Measurements from ENCODE around the gene AQP7. TPM values are rescaled to one million over a fixed set of nuclear protein-coding genes. Genes with fewer than 3 reads are reported as not detected.
A peak's percentile ranks its signal among the peaks of the same experiment; 100 is the strongest.
"Not testable (repeated sequence)": the region's sequence is repeated elsewhere in the genome, so short reads cannot be mapped to it uniquely, and the experiment has no call there.

Gene AQP7
- polyA plus RNA-seq: not detected

DNA sequence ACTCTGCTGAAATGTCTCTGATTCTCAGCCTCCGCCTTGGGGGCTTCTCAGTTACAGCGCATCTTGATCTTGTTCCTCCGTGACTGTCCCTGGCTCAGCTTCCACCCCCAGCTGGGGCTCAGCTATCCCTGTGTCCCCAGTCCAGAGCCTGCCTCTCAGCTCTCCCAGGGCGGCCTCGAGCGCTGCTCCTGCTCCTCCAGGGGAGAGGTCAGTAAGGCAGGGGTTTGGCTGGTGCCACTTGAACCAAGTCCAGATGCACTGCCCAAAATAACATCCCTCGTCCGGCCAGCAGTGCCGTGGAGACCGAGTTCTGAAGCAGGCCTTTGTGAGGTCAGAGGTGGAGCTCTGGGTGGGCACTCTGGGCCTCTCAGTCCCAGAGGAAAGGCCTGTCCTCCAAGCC is at the start of gene AQP7:
TSS of gene AQP7 (minus strand) at position 198 of the 400 bp plus-strand sequence. CDS start 1,306 bp downstream, outside the sequence.
- H3K27ac Mint-ChIP-seq, H3K4me1 Mint-ChIP-seq, H3K4me3 Mint-ChIP-seq: not testable (repeated sequence)

DNA sequence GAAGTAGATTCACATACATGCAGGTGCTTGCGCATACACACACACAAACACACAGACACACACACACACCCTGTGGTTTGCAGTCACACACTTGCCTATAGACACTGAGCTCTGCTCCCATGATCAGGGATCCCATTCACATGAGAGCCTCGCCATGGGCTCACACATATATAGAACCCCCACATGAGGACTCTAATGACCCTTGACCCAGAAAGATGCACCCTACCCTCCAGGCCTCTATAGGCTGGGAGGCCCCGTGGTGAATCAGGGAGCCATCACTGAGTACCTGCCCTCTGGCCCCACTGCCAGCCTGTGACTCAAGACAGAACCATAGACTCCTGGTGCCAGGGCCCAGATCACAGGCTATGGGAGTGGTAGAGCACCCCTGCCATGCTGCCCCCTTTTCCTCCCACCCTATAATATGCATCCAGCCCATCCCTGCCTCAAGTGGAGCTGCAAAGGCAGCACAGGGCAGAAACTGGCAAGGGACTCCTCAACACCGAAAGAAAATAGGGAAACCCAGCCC is 48.3 kb upstream of the AQP7 start:
- DNase-seq: no peak
- H3K27ac Mint-ChIP-seq: peak overlapping the region in 1 of 6 donors; percentile 74
- H3K9me3 Mint-ChIP-seq: no peaks in the 10 kb centered on the region
- H3K36me3 Mint-ChIP-seq: no peaks in the 10 kb centered on the region
- H3K4me1 Mint-ChIP-seq: peaks cover 24 to 25% of the 10 kb centered on the region in 2 donors
- peaks cover 2 to 4% (median 4%) of the 10 kb centered on the region in 3 donors for H3K27me3 Mint-ChIP-seq (ENCODE audit: low read depth in 3 of 3)
- no peak overlapping the region for H3K4me3 Mint-ChIP-seq

More for the DNA sequence above, at the start of gene AQP7:
- not testable (repeated sequence) for H3K36me3 Mint-ChIP-seq; H3K9me3 Mint-ChIP-seq; DNase-seq; H3K27me3 Mint-ChIP-seq (ENCODE audit: low read depth in 3 of 3)

DNA sequence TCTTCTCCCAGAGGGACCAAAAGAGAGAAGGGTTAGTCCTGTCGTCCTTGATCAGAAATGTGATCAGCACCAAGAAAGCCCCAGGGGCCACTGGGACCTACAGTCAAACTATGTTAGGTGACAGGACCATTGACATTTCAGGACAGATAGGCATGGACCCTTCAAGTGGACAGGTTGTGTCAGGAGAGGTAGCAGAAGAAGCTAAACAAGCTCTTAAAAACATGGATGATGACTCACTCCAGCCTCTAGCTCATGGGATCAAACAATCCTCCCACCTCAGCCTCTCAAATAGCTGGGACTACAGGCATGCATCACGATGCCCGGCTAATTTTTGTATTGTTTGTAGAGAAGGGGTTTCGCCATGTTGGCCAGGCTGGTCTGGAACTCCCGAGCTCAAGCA is 47.3 kb upstream of the AQP7 start:
- no peak overlapping the region for H3K27ac Mint-ChIP-seq
- peaks cover 2 to 4% (median 4%) of the 10 kb centered on the region in 3 donors for H3K27me3 Mint-ChIP-seq (ENCODE audit: low read depth in 3 of 3)
- H3K36me3 Mint-ChIP-seq: no peaks in the 10 kb centered on the region
- no peak for DNase-seq
- H3K4me1 Mint-ChIP-seq: peaks cover 27 to 30% of the 10 kb centered on the region in 2 donors
- no peak overlapping the region for H3K4me3 Mint-ChIP-seq
- H3K9me3 Mint-ChIP-seq: no peaks in the 10 kb centered on the region

DNA sequence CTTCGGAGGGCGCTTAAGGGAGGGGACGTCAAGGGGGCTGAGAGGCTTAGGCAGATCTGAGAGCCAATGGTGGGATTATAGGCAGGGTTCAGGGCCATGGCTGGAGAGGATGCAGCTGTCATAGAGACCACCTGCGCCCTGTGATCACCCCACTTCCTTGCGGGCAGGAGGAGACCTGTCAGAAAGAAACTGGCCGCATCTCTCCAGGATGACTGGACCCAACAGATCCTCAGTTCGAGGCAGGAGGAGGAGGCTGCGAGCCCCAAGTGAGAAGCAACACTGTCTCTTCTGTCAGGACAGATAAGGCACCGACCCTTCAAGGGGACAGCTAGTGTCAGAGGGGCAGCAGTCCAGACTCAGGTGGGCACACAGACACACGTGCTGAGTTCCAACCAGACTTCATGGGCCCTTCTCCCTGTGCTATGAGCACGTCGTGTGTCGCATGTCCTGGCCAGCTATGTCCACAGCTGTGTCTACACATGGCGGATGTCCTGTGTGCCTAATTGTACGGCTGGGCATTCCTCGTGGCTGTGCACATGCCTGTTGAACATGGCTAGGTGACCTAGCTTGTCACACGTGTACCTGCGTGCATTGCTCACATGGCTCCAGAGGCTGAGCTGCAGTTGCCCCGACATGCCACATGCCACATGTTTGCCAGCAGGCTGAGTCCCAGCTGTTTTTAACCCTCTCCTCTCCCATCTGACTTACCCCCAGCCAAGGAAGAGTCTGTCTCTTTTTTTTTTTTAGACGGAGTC is 45.6 kb upstream of the AQP7 start:
- no peaks in the 10 kb centered on the region for H3K36me3 Mint-ChIP-seq
- DNase-seq: no peak
- H3K27ac Mint-ChIP-seq: peak overlapping the region in 5 of 6 donors; percentile 20 to 86 (median 74)
- H3K4me3 Mint-ChIP-seq: peak overlapping the region; percentile 83 to 89 (median 88)
- H3K4me1 Mint-ChIP-seq: peaks cover 27 to 30% of the 10 kb centered on the region in 2 donors
- peaks cover 2 to 4% (median 4%) of the 10 kb centered on the region in 3 donors for H3K27me3 Mint-ChIP-seq (ENCODE audit: low read depth in 3 of 3)
- H3K9me3 Mint-ChIP-seq: no peaks in the 10 kb centered on the region

DNA sequence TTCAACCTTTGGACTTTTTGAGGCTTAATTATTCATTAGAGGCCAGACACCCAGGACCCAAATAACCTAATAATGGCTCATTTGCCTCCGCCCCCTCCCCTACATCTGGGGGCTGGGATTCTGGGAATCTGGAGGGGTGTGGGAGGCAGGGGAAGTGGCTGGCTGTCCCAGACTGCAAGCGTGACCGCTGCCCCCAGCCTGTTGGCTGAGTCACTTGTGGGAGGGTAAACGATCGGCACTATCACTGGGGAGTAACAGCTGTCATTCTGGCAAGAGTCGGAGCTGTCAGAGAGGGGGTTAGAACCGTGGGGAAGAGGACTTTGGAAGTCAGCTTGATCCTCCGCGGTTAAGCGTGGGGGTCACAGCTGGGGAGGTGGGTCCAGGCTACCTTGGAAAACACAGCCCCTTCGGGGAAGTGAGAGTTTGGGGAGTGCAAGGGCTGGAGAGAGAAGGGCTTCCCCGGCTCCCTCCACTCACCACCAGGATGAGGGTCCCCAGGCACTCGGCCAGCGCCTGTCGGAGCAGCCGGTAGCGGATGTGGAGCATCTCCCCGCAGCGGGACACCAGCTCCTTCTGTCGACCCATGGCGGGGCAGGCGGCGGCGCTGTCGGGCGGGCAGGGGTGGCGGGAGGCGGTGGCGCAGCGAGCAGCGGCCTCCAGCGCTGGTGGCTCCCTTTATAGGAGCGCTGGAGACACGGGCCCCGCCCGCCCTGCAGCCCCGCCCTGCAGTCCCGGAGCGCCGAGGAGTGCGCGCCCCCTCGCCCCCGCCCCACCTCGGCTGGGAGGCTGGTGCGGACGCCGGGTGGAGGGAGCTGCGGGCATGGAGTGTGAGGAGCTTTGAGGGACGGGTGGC is 44.8 kb upstream of the AQP7 start, which contains the start of gene AQP3:
TSS of gene AQP3 (minus strand) at position 648 of the 853 bp plus-strand sequence. CDS start at position 585, 63 bp downstream.
- no peaks in the 10 kb centered on the region for H3K9me3 Mint-ChIP-seq
- peak within 1 kb of the TSS; percentile 84 to 95 (median 89) for H3K4me3 Mint-ChIP-seq
- peaks cover 0 to 4% (median 4%) of the 10 kb centered on the region in 3 donors for H3K27me3 Mint-ChIP-seq (ENCODE audit: low read depth in 3 of 3)
- peak within 1 kb of the TSS; percentile 87 to 94 (median 90) for H3K27ac Mint-ChIP-seq
- H3K4me1 Mint-ChIP-seq: peaks cover 27 to 30% of the 10 kb centered on the region in 2 donors
- peak; percentile 59 to 66 (median 63) for DNase-seq
- H3K36me3 Mint-ChIP-seq: no peaks in the 10 kb centered on the region

DNA sequence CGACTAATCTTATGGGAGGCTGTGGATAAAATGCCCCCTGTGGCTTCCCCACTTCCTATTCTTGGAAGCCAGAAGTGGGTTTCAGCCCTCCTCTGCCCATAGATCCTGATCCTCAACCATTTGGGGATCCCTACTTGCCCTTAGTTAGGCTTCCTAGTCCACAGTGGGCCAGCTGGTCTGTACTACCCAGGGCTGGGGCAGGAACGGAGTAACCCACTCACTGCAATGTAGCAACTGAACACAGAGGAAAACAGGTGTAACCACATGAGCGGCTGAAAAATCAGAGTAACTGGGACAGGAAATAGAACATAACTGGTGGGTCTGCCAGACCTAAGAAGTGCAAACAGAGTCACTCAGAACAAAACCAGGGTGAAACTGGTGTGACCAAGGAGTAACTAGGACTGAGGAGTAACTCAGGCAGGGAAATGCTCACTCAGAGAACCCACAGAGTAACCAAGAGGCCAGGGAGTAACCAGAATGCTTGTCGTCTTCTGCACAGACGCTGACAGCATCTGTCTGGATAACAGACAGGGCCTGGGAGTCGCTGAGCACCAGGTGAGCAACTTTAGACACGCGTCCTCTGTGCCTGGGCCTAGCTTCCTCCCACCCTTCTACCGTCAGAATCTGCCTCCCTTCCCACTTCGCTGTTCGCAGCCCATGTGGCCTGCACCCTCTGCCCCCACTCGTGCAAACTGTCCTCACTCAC is 44.0 kb upstream of the AQP7 start:
- DNase-seq: peak; percentile 40 to 49 (median 45)
- H3K27ac Mint-ChIP-seq: peak overlapping the region; percentile 87 to 94 (median 90)
- peak overlapping the region; percentile 84 to 95 (median 89) for H3K4me3 Mint-ChIP-seq
- H3K9me3 Mint-ChIP-seq: no peaks in the 10 kb centered on the region
- H3K27me3 Mint-ChIP-seq (ENCODE audit: low read depth in 3 of 3): peaks cover 0 to 4% (median 4%) of the 10 kb centered on the region in 3 donors
- H3K4me1 Mint-ChIP-seq: peaks cover 27 to 30% of the 10 kb centered on the region in 2 donors
- H3K36me3 Mint-ChIP-seq: no peaks in the 10 kb centered on the region

DNA sequence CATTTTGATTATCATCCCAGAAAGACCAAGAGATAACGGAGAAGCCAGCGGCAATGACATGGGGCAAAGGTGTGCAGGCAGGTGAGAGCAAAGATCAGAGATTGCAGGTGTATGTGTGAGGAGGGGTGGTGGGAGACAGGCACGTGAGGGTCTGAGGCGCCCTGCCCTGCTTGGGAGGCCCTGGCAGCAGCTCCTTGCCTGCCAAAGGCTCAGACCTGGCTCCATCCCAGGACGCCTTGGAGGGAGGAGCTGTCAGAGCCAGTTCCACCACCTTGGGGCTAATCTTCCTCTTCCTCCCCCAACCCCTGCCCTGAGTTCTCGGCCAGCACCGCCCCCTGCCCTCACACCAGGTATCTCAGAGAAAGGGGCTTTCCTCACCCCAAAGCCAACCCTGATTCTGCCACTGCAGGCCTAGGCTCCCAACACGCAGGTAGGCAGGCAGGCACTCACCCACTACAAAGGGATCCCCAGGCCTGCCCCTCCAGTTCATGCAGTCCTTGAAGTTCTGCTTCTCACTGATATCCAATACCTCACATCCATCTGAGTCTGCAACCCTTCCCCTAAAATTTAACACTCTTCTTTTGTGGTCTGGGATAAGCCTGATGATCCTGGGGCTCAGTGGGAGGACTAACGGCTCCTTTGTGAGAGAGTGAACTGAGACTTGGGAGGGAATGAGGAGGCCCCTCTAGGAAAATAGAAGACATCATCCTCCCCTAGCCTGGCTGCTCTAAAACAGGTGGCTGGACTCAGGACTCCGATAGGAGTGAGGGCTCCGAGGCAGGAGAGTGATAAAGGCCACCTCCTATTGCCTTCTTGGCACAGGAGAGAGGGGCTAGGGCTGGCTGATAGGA is 43.2 kb upstream of the AQP7 start:
- no peaks in the 10 kb centered on the region for H3K36me3 Mint-ChIP-seq
- peak overlapping the region; percentile 30 to 94 (median 90) for H3K27ac Mint-ChIP-seq
- peaks cover 0 to 4% (median 2%) of the 10 kb centered on the region in 3 donors for H3K27me3 Mint-ChIP-seq (ENCODE audit: low read depth in 3 of 3)
- DNase-seq: no peak
- peak overlapping the region in 1 of 5 donors; percentile 95 for H3K4me3 Mint-ChIP-seq
- H3K9me3 Mint-ChIP-seq: no peaks in the 10 kb centered on the region
- peaks cover 27 to 30% of the 10 kb centered on the region in 2 donors for H3K4me1 Mint-ChIP-seq

DNA sequence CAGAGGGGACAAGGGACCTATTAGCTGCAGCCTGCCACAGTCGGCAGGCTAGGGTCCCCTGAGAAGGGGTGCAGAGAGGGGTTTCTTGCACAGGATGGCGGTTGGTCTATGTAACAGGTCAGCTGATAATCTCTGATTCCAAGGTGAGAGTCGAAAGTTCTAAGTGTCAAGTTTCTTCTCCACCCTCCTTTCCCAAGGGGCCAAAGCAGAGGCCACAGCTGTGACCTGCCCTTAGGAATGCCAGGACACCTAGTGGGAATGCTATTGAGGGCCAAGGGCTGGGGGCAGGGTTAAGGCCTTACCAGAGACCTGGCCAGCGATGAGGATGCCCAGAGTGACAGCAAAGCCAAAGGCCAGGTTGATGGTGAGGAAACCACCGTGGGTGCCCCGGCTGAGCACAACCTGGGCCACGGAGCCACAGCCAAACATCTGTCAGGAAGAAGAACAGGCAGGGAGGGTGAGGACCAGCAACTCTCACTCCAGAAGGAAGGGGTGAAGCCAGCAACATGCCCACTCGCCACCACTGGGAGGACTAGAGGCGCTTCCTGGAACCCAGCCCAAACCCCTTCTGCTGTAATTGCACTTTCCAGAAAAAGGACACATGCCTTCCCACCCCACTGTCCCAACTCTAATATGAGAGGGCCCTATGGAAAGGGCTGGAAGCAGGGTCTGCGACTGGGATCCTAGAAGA is 41.2 kb upstream of the AQP7 start:
- H3K9me3 Mint-ChIP-seq: no peaks in the 10 kb centered on the region
- no peak for DNase-seq
- peaks cover 27 to 30% of the 10 kb centered on the region in 2 donors for H3K4me1 Mint-ChIP-seq
- H3K27me3 Mint-ChIP-seq (ENCODE audit: low read depth in 3 of 3): peaks cover 0 to 5% (median 0%) of the 10 kb centered on the region in 3 donors
- H3K4me3 Mint-ChIP-seq: no peak overlapping the region
- H3K27ac Mint-ChIP-seq: no peak overlapping the region
- H3K36me3 Mint-ChIP-seq: peaks cover 0 to 4% (median 0%) of the 10 kb centered on the region in 3 donors

DNA sequence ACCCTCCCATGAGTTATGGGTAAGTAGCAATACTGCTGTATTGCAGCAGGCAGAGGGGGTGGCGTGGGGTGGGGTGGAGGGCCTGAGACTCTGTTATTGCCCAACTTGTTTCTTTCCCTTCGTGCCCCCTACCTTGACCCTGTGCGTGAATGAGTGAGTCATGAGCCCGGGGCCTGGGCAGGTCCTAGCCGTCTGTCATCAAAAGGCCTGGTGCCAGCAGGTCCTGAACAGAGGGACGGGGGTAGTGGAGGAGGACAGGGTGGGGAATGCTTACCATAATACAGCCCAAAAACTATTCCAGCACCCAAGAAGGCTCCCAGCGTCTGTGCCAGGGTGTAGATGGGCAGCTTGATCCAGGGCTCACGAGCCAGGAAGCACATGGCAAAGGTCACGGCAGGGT is 40.7 kb upstream of the AQP7 start:
- Mint-ChIP-seq H3K9me3 (no peaks in the 10 kb centered on the region), H3K27ac (no peak overlapping the region), H3K36me3 (peaks cover 0 to 4% (median 0%) of the 10 kb centered on the region in 3 donors), H3K27me3 (ENCODE audit: low read depth in 3 of 3) (peaks cover 0 to 1% (median 0%) of the 10 kb centered on the region in 3 donors), H3K4me3 (no peak overlapping the region), H3K4me1 (peaks cover 22 to 27% of the 10 kb centered on the region in 2 donors)
- no peak for DNase-seq

DNA sequence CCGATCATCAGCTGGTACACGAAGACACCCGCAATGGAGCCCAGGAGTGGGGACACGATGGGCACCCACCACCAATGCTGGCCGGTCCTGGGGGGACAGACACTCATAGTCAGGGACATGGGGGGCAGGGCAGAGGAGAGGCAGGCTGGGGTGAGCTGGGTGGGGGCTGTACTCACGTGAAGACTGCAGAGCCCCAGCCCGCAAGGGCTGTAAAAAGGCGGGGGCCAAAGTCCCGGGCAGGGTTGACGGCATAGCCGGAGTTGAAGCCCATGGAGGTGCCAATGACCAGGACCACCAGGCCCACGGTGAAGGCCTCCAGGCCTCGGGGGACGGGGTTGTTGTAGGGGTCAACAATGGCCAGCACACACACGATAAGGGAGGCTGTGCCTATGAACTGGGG is 39.8 kb upstream of the AQP7 start:
- Mint-ChIP-seq H3K4me3 (no peak overlapping the region), H3K4me1 (peaks cover 15 to 19% of the 10 kb centered on the region in 2 donors), H3K9me3 (no peaks in the 10 kb centered on the region), H3K36me3 (peaks cover 0 to 4% (median 0%) of the 10 kb centered on the region in 3 donors), H3K27me3 (ENCODE audit: low read depth in 3 of 3) (peaks cover 0 to 1% (median 0%) of the 10 kb centered on the region in 3 donors), H3K27ac (no peak overlapping the region)
- DNase-seq: no peak

DNA sequence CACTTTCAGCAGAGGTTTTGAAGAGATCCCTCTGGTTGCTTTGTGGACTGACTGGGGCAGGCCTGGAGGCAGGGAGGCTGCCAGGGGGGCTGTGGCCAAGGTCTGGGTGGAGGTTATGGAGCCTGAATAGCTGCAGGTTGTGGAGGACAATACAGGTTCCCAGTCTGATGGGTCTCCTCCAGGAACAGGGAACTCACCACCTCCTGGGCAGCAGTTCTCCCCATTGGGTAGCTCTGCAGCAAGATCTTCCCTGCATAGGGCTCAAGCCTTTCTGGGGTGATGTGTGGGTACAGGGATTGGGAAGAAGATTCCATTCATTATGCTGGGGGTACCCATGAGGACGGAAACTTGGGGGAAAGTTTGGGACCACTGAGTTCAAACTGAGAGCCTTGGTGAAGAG is 38.2 kb upstream of the AQP7 start:
- Mint-ChIP-seq H3K9me3 (no peaks in the 10 kb centered on the region), H3K27ac (no peak overlapping the region), H3K4me3 (no peak overlapping the region), H3K4me1 (peaks cover 3 to 5% of the 10 kb centered on the region in 2 donors), H3K27me3 (ENCODE audit: low read depth in 3 of 3) (peaks cover 0 to 2% (median 0%) of the 10 kb centered on the region in 3 donors), H3K36me3 (peaks cover 0 to 4% (median 0%) of the 10 kb centered on the region in 3 donors)
- DNase-seq: no peak

DNA sequence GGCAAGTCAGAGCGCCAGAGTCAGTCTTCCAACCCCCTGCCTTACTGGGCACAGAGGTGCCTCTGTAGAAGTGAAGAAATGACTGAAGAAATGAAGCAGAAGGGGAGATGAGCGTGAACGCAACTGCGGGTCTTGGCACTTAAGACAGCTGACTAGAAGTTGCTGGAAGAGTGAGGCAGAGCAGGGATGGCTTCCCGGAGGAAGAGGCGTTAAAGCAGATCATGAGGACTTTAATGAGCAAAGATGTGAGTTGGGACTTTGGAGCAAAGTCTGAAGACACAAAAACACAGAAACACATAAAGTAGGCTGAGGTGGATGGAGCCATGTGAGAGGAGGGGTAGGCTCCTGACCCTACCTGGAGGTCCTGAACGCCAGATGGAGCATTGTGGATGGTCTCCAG is 37.8 kb upstream of the AQP7 start:
- no peak for DNase-seq
- peaks cover 2 to 3% of the 10 kb centered on the region in 2 donors for H3K4me1 Mint-ChIP-seq
- H3K36me3 Mint-ChIP-seq: peaks cover 0 to 4% (median 0%) of the 10 kb centered on the region in 3 donors
- peaks cover 0 to 4% (median 0%) of the 10 kb centered on the region in 3 donors for H3K27me3 Mint-ChIP-seq (ENCODE audit: low read depth in 3 of 3)
- peak overlapping the region in 1 of 6 donors; percentile 36 for H3K27ac Mint-ChIP-seq
- H3K4me3 Mint-ChIP-seq: no peak overlapping the region
- H3K9me3 Mint-ChIP-seq: no peaks in the 10 kb centered on the region

All from immature natural killer cell (primary cell).